Kidney epithelial cell (primary cell): ENCODE measurements around the gene TAS1R3. TPM values are rescaled to one million over a fixed set of nuclear protein-coding genes. Genes with fewer than 3 reads are reported as not detected.

ENCODE experiments used
- DNase-seq: peaks from one replicate; pipeline ENCODE4 v3.0.0-alpha.2; 2010; ENCODE audit warnings: low read depth
- H3K27me3 ChIP-seq: 2 replicates; pipeline ENCODE4 v1.6.0; 2011; ENCODE audit warnings: low read length; ENCODE audit not compliant: control insufficient read depth, insufficient read depth
- H3K36me3 ChIP-seq: 2 replicates; pipeline ENCODE4 v1.5.1; 2011; ENCODE audit warnings: low read length; ENCODE audit not compliant: control insufficient read depth, insufficient read depth
- H3K4me3 ChIP-seq: 2 replicates; pipeline ENCODE4 v1.5.1; 2011; ENCODE audit warnings: low read depth, mild to moderate bottlenecking, control low read depth, low read length
- total RNA-seq: library from RNA; depleted of rRNA; stranded (reverse); fragments of >200 nt; gene quantifications from 2 replicates; pipeline ENCODE4 v1.2.3, GENCODE V29; 2015
- TF ChIP-seq, protein P1 (sequence below): IDR thresholded peaks from 2 replicates; pipeline ENCODE4 v1.5.1; 2011; ENCODE audit warnings: mild to moderate bottlenecking, moderate library complexity, low read length, control low read depth, inconsistent platforms; ENCODE audit not compliant: insufficient read depth, poor library complexity, severe bottlenecking

Gene TAS1R3
- total RNA-seq, 1 donor from 2014 or later = 0.08 TPM

GRCh38 chr1:1342584-1343115, 11.6 kb downstream of the TAS1R3 start:
- no peak overlapping the region for H3K4me3 ChIP-seq
- H3K36me3 ChIP-seq = peaks cover 2% of the 10 kb centered on the region
- TF ChIP-seq, protein P1, sequence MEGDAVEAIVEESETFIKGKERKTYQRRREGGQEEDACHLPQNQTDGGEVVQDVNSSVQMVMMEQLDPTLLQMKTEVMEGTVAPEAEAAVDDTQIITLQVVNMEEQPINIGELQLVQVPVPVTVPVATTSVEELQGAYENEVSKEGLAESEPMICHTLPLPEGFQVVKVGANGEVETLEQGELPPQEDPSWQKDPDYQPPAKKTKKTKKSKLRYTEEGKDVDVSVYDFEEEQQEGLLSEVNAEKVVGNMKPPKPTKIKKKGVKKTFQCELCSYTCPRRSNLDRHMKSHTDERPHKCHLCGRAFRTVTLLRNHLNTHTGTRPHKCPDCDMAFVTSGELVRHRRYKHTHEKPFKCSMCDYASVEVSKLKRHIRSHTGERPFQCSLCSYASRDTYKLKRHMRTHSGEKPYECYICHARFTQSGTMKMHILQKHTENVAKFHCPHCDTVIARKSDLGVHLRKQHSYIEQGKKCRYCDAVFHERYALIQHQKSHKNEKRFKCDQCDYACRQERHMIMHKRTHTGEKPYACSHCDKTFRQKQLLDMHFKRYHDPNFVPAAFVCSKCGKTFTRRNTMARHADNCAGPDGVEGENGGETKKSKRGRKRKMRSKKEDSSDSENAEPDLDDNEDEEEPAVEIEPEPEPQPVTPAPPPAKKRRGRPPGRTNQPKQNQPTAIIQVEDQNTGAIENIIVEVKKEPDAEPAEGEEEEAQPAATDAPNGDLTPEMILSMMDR = no peak
- no peak for DNase-seq
- H3K27me3 ChIP-seq = no peaks in the 10 kb centered on the region

DNA sequence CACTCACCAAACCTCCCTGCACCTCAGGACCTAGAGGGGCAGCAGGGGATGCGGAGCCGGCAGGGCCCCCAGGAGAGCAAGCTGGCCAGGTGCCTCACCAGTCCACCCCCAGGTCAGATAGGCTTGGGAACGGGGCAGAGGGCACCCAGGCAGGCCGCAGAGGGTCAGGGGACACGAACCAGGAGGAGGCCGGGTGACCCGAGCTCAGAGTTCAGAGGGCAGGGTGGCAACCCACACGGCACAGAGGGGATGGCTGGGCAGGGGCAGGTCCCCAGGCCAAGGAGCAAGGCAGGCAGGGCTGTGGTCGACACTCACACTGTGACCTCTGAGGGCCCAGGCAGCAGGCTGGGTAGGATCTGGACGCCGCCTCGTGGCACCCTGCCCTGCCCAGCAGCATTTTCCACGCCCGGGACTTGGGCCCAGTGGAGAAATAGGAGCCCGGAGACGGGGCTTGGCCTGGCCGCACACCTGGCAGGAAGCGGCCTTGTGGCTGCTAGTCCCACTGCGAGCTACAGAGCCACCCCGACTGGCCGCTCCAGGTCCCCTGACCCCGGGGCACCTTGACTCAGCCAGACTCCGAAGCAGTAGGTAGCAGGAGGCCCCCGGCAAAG, 12.8 kb downstream of the TAS1R3 start:
- DNase-seq = no peak
- Histone ChIP-seq H3K27me3 (no peaks in the 10 kb centered on the region), H3K4me3 (no peak overlapping the region), H3K36me3 (peaks cover 2% of the 10 kb centered on the region)
- TF ChIP-seq, protein P1 = no peak

- Histone ChIP-seq H3K27me3 (no peaks in the 10 kb centered on the region), H3K36me3 (peaks cover 2% of the 10 kb centered on the region), H3K4me3 (no peak overlapping the region)
- DNase-seq = peak; percentile 75
- TF ChIP-seq, protein P1 = peak; percentile 70
Measured at GRCh38 chr1:1344655-1345361, 13.7 kb downstream of the TAS1R3 start.

- H3K36me3 ChIP-seq = peaks cover 2% of the 10 kb centered on the region
- no peak overlapping the region for H3K4me3 ChIP-seq
- TF ChIP-seq, protein P1 = no peak
- H3K27me3 ChIP-seq = no peaks in the 10 kb centered on the region
- DNase-seq = no peak
Measured at GRCh38 chr1:1345384-1345783, 14.3 kb downstream of the TAS1R3 start.

DNA sequence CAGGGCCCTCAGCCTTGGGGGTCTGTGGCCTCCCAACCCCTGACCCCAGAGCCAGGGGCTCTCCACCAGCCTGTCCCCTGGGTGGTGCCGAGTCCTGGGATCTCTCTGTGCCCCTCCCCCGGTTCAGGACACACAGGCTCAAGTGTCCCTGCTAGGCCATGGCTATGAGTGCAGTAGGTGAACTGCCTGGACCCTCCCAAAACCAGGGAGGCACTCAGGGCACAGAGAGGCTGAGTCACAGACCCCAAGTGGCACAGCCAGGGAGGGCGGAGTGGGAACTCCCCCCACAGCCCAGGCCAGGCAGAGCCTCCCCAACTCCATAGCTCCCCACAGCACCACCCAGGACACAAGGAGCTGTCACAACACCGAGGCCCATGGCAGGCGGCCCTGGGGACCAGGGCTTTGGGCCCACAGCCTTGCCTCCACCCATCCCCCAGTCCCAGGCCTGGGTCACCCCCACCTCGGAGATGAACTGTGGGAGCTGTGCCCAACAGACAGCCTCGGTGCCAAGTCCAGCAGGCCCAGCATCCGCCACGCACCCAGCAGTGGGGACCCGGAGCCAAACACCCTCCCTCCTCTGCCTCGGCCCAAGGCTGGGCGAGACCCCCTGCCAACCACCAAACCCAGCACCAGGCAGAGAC, 14.9 kb downstream of the TAS1R3 start:
- no peak overlapping the region for H3K4me3 ChIP-seq
- peaks cover under 1% of the 10 kb centered on the region for H3K36me3 ChIP-seq
- DNase-seq = no peak
- TF ChIP-seq, protein P1 = no peak
- no peaks in the 10 kb centered on the region for H3K27me3 ChIP-seq
